Activated CD4-positive, alpha-beta T cell treated with anti-CD3 and anti-CD28 coated beads, Interleukin-2, amount 10 ng/mL, durations not matched to agents 7 days and 5 days (primary cell): ENCODE data around the gene PRX. TPM values are rescaled to one million over a fixed set of nuclear protein-coding genes. Genes with fewer than 3 reads are reported as not detected.

Experiments
- microRNA-seq: library from miRNA; unstranded; fragments of <30 nt; microRNA quantifications from one replicate; pipeline ENCODE4 v1.2.0, GENCODE V29; 2021; ENCODE audit warnings: borderline microRNAs expressed, borderline replicate concordance
- total RNA-seq, 2 experiments: library from RNA; stranded (reverse); gene quantifications; one replicate each; pipeline ENCODE4 v1.2.3, GENCODE V29; 2021

Gene PRX
- total RNA-seq, 2 experiments from 2014 or later: 0.75 to 0.94 TPM

Small RNA genes within 50 kb of the gene (microRNA-seq; reads per million reads assigned to microRNA genes)
- gene MIR6796: not detected

Other genes starting within 250 kb of the PRX start
- gene MAP3K10, start 222.0 kb downstream of the PRX start, total RNA-seq: 10 to 100 TPM; 15.7 to 19.7 TPM
- gene TTC9B, start 195.0 kb downstream of the PRX start, total RNA-seq: not detected
- under 1 TPM; 0.27 to 0.35 TPM for gene CCNP, start 186.7 kb downstream of the PRX start, total RNA-seq
- 100 to 1,000 TPM; 131 to 148 TPM for gene AKT2, start 128.0 kb downstream of the PRX start, total RNA-seq
- 10 to 100 TPM; 21.8 to 25.3 TPM for gene C19orf47, start 65.0 kb downstream of the PRX start, total RNA-seq
- 10 to 100 TPM; 70.8 to 73.7 TPM for gene PLD3, start 64.7 kb downstream of the PRX start, total RNA-seq
- gene HIPK4, start 23.2 kb downstream of the PRX start, total RNA-seq: not detected
- 1 to 10 TPM; 6.2 to 9.7 TPM for gene SERTAD1, start 12.6 kb upstream of the PRX start, total RNA-seq
- gene SERTAD3, start 31.0 kb upstream of the PRX start, total RNA-seq: 10 to 100 TPM; 10.6 to 10.9 TPM
- gene BLVRB, start 52.4 kb upstream of the PRX start, total RNA-seq: 10 to 100 TPM; 18.5 to 20.0 TPM
- under 1 TPM; 0.23 to 0.50 TPM for gene SPTBN4, start 53.6 kb upstream of the PRX start, total RNA-seq
- gene SHKBP1, start 163.5 kb upstream of the PRX start, total RNA-seq: 100 to 1,000 TPM; 147 to 158 TPM
- gene LTBP4, start 188.0 kb upstream of the PRX start, total RNA-seq: 10 to 100 TPM; 71.3 to 75.7 TPM